HUES64 (cell line): ENCODE measurements around the gene BPIFB6.

Experiments
- H3K27ac ChIP-seq: 2 replicates; pipeline ENCODE4 v1.7.0; 2013; ENCODE audit warnings: low read depth, low read length, inconsistent platforms
- H3K27me3 ChIP-seq: 2 replicates; pipeline ENCODE4 v1.6.1; 2013; ENCODE audit warnings: mild to moderate bottlenecking, low read length; ENCODE audit not compliant: insufficient read depth
- H3K36me3 ChIP-seq: 2 replicates; pipeline ENCODE4 v1.6.1; 2013; ENCODE audit warnings: mild to moderate bottlenecking, low read length; ENCODE audit not compliant: insufficient read depth
- H3K4me1 ChIP-seq: 2 replicates; pipeline ENCODE4 v1.6.1; 2013; ENCODE audit warnings: mild to moderate bottlenecking, low read length, moderate library complexity; ENCODE audit not compliant: insufficient read depth
- H3K4me3 ChIP-seq: 2 replicates; pipeline ENCODE4 v1.5.1; 2013; ENCODE audit warnings: mild to moderate bottlenecking, low read length, moderate library complexity
- H3K9ac ChIP-seq: 2 replicates; pipeline ENCODE4 v1.6.1; 2013; ENCODE audit warnings: mild to moderate bottlenecking, low read depth, low read length
- H3K9me3 ChIP-seq: 2 replicates; pipeline ENCODE4 v1.6.1; 2013; ENCODE audit warnings: low read depth, low read length; ENCODE audit not compliant: insufficient read depth
- WGBS: fragments of 150-250, 120-280 bp; methylation state at CpG from one replicate; pipeline ENCODE4 v1.1.7; 2013; ENCODE audit warnings: missing lambda C conversion rate; 5-methylcytosine and 5-hydroxymethylcytosine counted together

BPIFB6 gene

DNA sequence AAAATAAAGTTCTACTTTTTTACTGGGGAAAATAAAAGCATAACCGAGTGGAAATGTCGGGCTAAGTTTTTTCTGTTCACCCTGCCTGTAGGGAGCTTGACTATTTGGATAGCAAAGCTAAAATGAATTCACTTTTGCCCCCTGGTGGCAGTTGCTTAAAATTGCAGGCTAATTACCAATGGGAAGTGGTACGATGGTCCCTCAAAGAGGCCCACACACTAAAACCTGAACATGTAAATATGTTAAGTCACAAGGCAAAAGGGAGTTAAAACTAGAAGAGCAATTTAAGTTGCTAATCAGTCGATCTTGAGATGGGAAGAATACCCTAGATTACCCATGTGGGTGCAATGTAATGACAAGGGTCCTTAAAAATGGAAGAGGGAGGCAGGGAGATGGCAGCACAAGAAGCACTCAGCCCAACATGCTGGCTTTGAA is 26.3 kb upstream of the BPIFB6 start:
- H3K4me1 ChIP-seq = no peaks in the 10 kb centered on the region
- no peak overlapping the region for H3K4me3 ChIP-seq
- no peaks in the 10 kb centered on the region for H3K27me3 ChIP-seq
- H3K9me3 ChIP-seq = peaks cover 4% of the 10 kb centered on the region; the same call in 1 of the 2 replicates
- no peaks in the 10 kb centered on the region for H3K36me3 ChIP-seq
- no peak overlapping the region for H3K9ac ChIP-seq
- no peak overlapping the region for H3K27ac ChIP-seq
- WGBS = 50% methylated on average over 4 of the region's 4 CpGs

- Histone ChIP-seq H3K9me3 (peaks cover 4% of the 10 kb centered on the region; the same call in 1 of the 2 replicates), H3K27me3 (no peaks in the 10 kb centered on the region), H3K9ac (no peak overlapping the region), H3K36me3 (no peaks in the 10 kb centered on the region), H3K4me3 (no peak overlapping the region), H3K27ac (no peak overlapping the region), H3K4me1 (no peaks in the 10 kb centered on the region)
- 88% methylated on average over 8 of the region's 8 CpGs for WGBS
These were observed 25.3 kb upstream of the BPIFB6 start for GRCh38 chr20:33005908-33006775.

DNA sequence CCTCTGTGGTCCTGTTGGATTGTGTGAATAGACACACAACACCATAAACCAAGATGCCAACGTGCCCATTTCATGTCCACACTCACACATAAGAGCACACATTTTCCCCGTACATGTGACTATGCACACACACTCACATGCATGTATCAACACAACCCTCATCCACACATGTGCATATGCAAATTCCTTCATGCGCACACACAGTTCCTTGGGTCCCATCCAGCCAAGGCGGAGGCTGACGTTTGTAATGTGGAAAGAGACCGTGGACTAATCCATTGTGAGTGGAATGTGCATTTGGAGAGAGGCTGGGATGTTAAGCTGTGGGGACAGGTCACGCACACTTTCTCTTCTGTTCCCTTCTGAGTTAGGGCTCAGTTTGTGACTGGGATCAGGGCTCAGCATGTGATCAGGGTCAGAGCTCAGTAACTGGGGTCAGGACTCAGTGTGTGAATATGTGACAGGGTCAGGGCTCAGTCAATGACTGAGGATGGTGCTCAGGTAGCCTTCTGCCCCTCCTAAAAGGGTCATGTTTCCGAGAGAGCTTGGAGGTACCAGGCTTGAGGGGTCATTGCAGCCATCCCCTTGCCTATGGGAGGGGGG is 24.6 kb upstream of the BPIFB6 start:
- H3K9ac ChIP-seq = no peak overlapping the region
- no peaks in the 10 kb centered on the region for H3K36me3 ChIP-seq
- 90% methylated on average over 8 of the region's 8 CpGs for WGBS
- H3K4me1 ChIP-seq = no peaks in the 10 kb centered on the region
- peaks cover 4% of the 10 kb centered on the region; the same call in 1 of the 2 replicates for H3K9me3 ChIP-seq
- no peak overlapping the region for H3K27ac ChIP-seq
- no peaks in the 10 kb centered on the region for H3K27me3 ChIP-seq
- no peak overlapping the region for H3K4me3 ChIP-seq

DNA sequence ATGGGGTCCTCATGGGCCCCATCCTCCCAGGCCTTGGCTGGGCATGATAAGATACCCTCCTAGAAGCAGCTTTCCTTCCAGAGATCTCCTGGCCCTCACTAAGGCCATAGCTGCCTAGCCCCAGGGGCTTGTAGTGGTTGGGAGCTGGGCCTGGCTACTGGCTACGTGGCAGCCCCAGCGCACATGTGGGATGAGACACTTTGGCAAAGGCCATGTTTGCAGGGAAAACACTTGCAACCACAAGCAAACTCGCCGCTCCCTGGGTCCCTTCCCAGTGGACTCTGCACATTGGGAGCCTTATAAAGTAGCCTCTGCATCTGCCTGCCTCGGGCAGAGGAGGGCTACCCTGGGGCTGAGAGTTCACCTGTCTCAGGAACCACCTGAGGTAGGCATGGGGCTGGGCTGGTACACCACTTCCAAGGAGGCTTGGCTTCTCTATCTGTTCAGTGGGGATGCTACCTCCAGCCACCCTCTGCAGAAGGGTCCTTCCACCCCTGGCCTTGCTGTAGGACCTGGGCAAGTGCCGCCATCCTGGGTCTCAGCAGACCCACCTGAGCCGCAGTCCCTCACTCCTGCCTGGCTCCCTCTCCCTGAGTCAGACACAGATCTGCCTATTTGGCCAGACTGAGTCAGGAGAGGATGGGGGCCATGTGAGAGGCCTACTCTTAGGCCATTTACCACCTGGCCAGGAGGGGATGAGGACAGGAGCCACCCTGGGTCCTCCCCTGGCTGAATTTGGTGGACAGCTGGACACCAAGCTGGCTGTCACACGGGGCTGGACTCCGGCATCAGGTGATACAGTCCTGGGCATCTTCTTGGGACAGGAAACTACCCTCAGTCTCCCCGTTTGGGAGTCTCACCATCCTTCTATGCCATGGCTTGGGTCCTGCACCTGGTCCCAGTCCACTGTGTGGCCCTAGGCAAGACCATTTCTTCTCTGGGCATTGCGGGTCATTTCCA is 23.8 kb upstream of the BPIFB6 start, which contains the start of gene BPIFB2:
TSS of gene BPIFB2 (plus strand) at position 329 of the 960 bp plus-strand sequence. CDS start 871 bp downstream, outside the sequence.
- Histone ChIP-seq H3K9me3 (peaks cover 4% of the 10 kb centered on the region; the same call in 1 of the 2 replicates), H3K36me3 (no peaks in the 10 kb centered on the region), H3K4me3 (no peak within 1 kb of the TSS), H3K4me1 (no peaks in the 10 kb centered on the region), H3K27me3 (no peaks in the 10 kb centered on the region), H3K27ac (no peak within 1 kb of the TSS), H3K9ac (no peak within 1 kb of the TSS)
- WGBS = 93% methylated on average over 11 of the region's 11 CpGs

- Histone ChIP-seq H3K9me3 (peaks cover 4% of the 10 kb centered on the region; the same call in 1 of the 2 replicates), H3K27me3 (no peaks in the 10 kb centered on the region), H3K4me1 (no peaks in the 10 kb centered on the region), H3K36me3 (no peaks in the 10 kb centered on the region), H3K9ac (no peak overlapping the region), H3K4me3 (no peak overlapping the region), H3K27ac (no peak overlapping the region)
- 93% methylated on average over 23 of the region's 23 CpGs for WGBS
These were observed 22.9 kb upstream of the BPIFB6 start for GRCh38 chr20:33008336-33009213.

- Histone ChIP-seq H3K4me3 (no peak overlapping the region), H3K9ac (no peak overlapping the region), H3K27me3 (no peaks in the 10 kb centered on the region), H3K36me3 (no peaks in the 10 kb centered on the region), H3K4me1 (no peaks in the 10 kb centered on the region), H3K9me3 (peaks cover 4% of the 10 kb centered on the region; the same call in 1 of the 2 replicates), H3K27ac (no peak overlapping the region)
- 86% methylated on average over 19 of the region's 19 CpGs for WGBS
These were observed 22.0 kb upstream of the BPIFB6 start for GRCh38 chr20:33009214-33010132.

DNA sequence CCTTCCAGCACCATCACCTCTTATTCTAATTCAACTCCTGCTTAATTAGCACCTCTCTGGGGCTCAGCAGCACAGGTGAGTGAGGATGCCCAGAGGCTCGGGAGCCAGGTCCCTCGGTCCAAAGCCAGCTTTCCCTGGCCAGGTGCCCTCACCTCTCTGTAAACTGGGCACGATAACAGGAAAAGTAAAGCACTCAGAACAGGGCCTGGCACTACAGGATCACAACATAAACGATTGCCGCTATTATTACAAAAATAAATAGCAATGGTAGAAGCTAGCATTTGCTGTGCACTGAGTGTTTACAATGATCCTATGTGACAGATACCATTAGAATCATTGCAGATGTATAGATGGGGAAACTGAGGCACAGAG is 21.3 kb upstream of the BPIFB6 start:
- Histone ChIP-seq H3K9ac (no peak overlapping the region), H3K4me1 (no peaks in the 10 kb centered on the region), H3K9me3 (peaks cover 3% of the 10 kb centered on the region; the same call in 1 of the 2 replicates), H3K27me3 (no peaks in the 10 kb centered on the region), H3K36me3 (no peaks in the 10 kb centered on the region), H3K27ac (no peak overlapping the region), H3K4me3 (no peak overlapping the region)
- WGBS = 84% methylated on average over 5 of the region's 5 CpGs

- no peaks in the 10 kb centered on the region for H3K9me3 ChIP-seq
- H3K27ac ChIP-seq = no peak overlapping the region
- no peaks in the 10 kb centered on the region for H3K4me1 ChIP-seq
- no peaks in the 10 kb centered on the region for H3K27me3 ChIP-seq
- 88% methylated on average over 8 of the region's 8 CpGs for whole genome bisulfite sequencing
- H3K36me3 ChIP-seq = no peaks in the 10 kb centered on the region
- H3K9ac ChIP-seq = no peak overlapping the region
- H3K4me3 ChIP-seq = no peak overlapping the region
These were observed 20.6 kb upstream of the BPIFB6 start for GRCh38 chr20:33010674-33011449.
